Central memory CD8-positive, alpha-beta T cell (primary cell): ENCODE data around the gene SKA1.

Experiments used
- ATAC-seq: fragments of 150-1000 bp; cut with Tn5 transposase; replicated peaks from 2 replicates; pipeline ENCODE4 v1.10.0; 2022; ENCODE audit warnings: mild to moderate bottlenecking, moderate FRiP score, moderate number of reproducible peaks; ENCODE audit not compliant: poor library complexity, severe bottlenecking; ENCODE audit errors: extremely low read depth
- DNase-seq, 2 donors: peaks; one replicate each; pipeline ENCODE4 v3.0.0; 2021; ENCODE audit warnings: low spot score in 2 of 2
- H3K27ac Mint-ChIP-seq: one replicate; pipeline ENCODE4 v1.8.0; 2022; ENCODE audit warnings: low read depth, mild to moderate bottlenecking, moderate library complexity, mixed read lengths
- H3K27me3 Mint-ChIP-seq: one replicate; pipeline ENCODE4 v1.8.0; 2022; ENCODE audit warnings: mixed read lengths
- H3K36me3 Mint-ChIP-seq: one replicate; pipeline ENCODE4 v1.8.0; 2022; ENCODE audit warnings: mild to moderate bottlenecking, moderate library complexity, mixed read lengths; ENCODE audit not compliant: insufficient read depth
- H3K4me1 Mint-ChIP-seq: one replicate; pipeline ENCODE4 v1.8.0; 2022; ENCODE audit warnings: mixed read lengths
- H3K4me3 Mint-ChIP-seq: one replicate; pipeline ENCODE4 v1.8.0; 2022; ENCODE audit warnings: mild to moderate bottlenecking, moderate library complexity, mixed read lengths
- H3K9me3 Mint-ChIP-seq: one replicate; pipeline ENCODE4 v1.8.0; 2022; ENCODE audit warnings: mixed read lengths

Gene SKA1

GRCh38 chr18:50374753-50375391, at the start of gene SKA1:
TSS of gene SKA1 (plus strand) at chr18:50375046. CDS start at chr18:50375831, 785 bp downstream.
- peak within 1 kb of the TSS; percentile 71 for H3K4me3 Mint-ChIP-seq
- DNase-seq: peak; percentile 85 to 86
- ATAC-seq: peak; percentile 96
- H3K9me3 Mint-ChIP-seq: peaks cover 4% of the 10 kb centered on the region
- peaks cover 6% of the 10 kb centered on the region for H3K4me1 Mint-ChIP-seq
- H3K27me3 Mint-ChIP-seq: peaks cover 13% of the 10 kb centered on the region
- peaks cover 3% of the 10 kb centered on the region for H3K36me3 Mint-ChIP-seq
- H3K27ac Mint-ChIP-seq: peak within 1 kb of the TSS; percentile 47

GRCh38 chr18:50327983-50328382, 46.9 kb upstream of the SKA1 start:
- peaks cover 46% of the 10 kb centered on the region for H3K27me3 Mint-ChIP-seq
- ATAC-seq: no peak

GRCh38 chr18:50330176-50330575, 44.7 kb upstream of the SKA1 start:
- Mint-ChIP-seq H3K4me3 (no peak overlapping the region), H3K4me1 (no peaks in the 10 kb centered on the region), H3K27ac (no peak overlapping the region), H3K9me3 (no peaks in the 10 kb centered on the region), H3K27me3 (peaks cover 41% of the 10 kb centered on the region), H3K36me3 (no peaks in the 10 kb centered on the region)
- ATAC-seq (no peak), DNase-seq (no peak)

More at GRCh38 chr18:50327983-50328382, 46.9 kb upstream of the SKA1 start:
- H3K4me3 Mint-ChIP-seq: no peak overlapping the region
- no peaks in the 10 kb centered on the region for H3K9me3 Mint-ChIP-seq
- DNase-seq: no peak
- H3K27ac Mint-ChIP-seq: no peak overlapping the region
- no peaks in the 10 kb centered on the region for H3K36me3 Mint-ChIP-seq
- no peaks in the 10 kb centered on the region for H3K4me1 Mint-ChIP-seq

GRCh38 chr18:50331691-50332090, 43.2 kb upstream of the SKA1 start:
- Mint-ChIP-seq H3K36me3 (no peaks in the 10 kb centered on the region), H3K27me3 (peaks cover 30% of the 10 kb centered on the region), H3K4me1 (no peaks in the 10 kb centered on the region), H3K4me3 (no peak overlapping the region), H3K27ac (no peak overlapping the region), H3K9me3 (no peaks in the 10 kb centered on the region)
- DNase-seq: no peak
- no peak for ATAC-seq

- no peak for ATAC-seq
- H3K4me1 Mint-ChIP-seq: no peaks in the 10 kb centered on the region
Measured at GRCh38 chr18:50334546-50335152, 40.2 kb upstream of the SKA1 start.

GRCh38 chr18:50338122-50338521, 36.7 kb upstream of the SKA1 start:
- no peak for DNase-seq
- no peaks in the 10 kb centered on the region for H3K9me3 Mint-ChIP-seq
- H3K27me3 Mint-ChIP-seq: peaks cover 8% of the 10 kb centered on the region
- ATAC-seq: no peak
- H3K4me3 Mint-ChIP-seq: no peak overlapping the region
- H3K27ac Mint-ChIP-seq: no peak overlapping the region
- no peaks in the 10 kb centered on the region for H3K36me3 Mint-ChIP-seq
- no peaks in the 10 kb centered on the region for H3K4me1 Mint-ChIP-seq

More at GRCh38 chr18:50334546-50335152, 40.2 kb upstream of the SKA1 start:
- H3K27ac Mint-ChIP-seq: no peak overlapping the region
- no peak for DNase-seq
- peaks cover 16% of the 10 kb centered on the region for H3K27me3 Mint-ChIP-seq
- H3K36me3 Mint-ChIP-seq: no peaks in the 10 kb centered on the region
- no peak overlapping the region for H3K4me3 Mint-ChIP-seq
- no peaks in the 10 kb centered on the region for H3K9me3 Mint-ChIP-seq

GRCh38 chr18:50338715-50339114, 36.1 kb upstream of the SKA1 start:
- Mint-ChIP-seq H3K4me1 (no peaks in the 10 kb centered on the region), H3K27ac (no peak overlapping the region), H3K36me3 (no peaks in the 10 kb centered on the region), H3K4me3 (no peak overlapping the region), H3K9me3 (no peaks in the 10 kb centered on the region), H3K27me3 (peaks cover 8% of the 10 kb centered on the region)
- no peak for DNase-seq
- ATAC-seq: no peak

GRCh38 chr18:50340078-50340477, 34.8 kb upstream of the SKA1 start:
- no peak for ATAC-seq
- H3K27ac Mint-ChIP-seq: no peak overlapping the region
- no peak overlapping the region for H3K4me3 Mint-ChIP-seq
- no peaks in the 10 kb centered on the region for H3K36me3 Mint-ChIP-seq
- no peak for DNase-seq
- no peaks in the 10 kb centered on the region for H3K4me1 Mint-ChIP-seq
- H3K27me3 Mint-ChIP-seq: peaks cover 8% of the 10 kb centered on the region
- H3K9me3 Mint-ChIP-seq: no peaks in the 10 kb centered on the region

- no peak for DNase-seq
- Mint-ChIP-seq H3K9me3 (no peaks in the 10 kb centered on the region), H3K4me1 (no peaks in the 10 kb centered on the region), H3K27ac (no peak overlapping the region), H3K4me3 (no peak overlapping the region), H3K27me3 (peaks cover 8% of the 10 kb centered on the region), H3K36me3 (no peaks in the 10 kb centered on the region)
- ATAC-seq: no peak
Measured at GRCh38 chr18:50341443-50341842, 33.4 kb upstream of the SKA1 start.

- H3K4me3 Mint-ChIP-seq: no peak overlapping the region
- H3K4me1 Mint-ChIP-seq: no peaks in the 10 kb centered on the region
- H3K36me3 Mint-ChIP-seq: no peaks in the 10 kb centered on the region
- DNase-seq (no peak), ATAC-seq (no peak)
- H3K27ac Mint-ChIP-seq: no peak overlapping the region
- H3K9me3 Mint-ChIP-seq: no peaks in the 10 kb centered on the region
- H3K27me3 Mint-ChIP-seq: peaks cover 45% of the 10 kb centered on the region
Measured at GRCh38 chr18:50350699-50351098, 24.1 kb upstream of the SKA1 start.

- Mint-ChIP-seq H3K36me3 (no peaks in the 10 kb centered on the region), H3K4me1 (peaks cover 8% of the 10 kb centered on the region), H3K27me3 (peaks cover 39% of the 10 kb centered on the region), H3K4me3 (no peak overlapping the region), H3K9me3 (no peaks in the 10 kb centered on the region), H3K27ac (peak overlapping the region; percentile 32)
- DNase-seq (no peak), ATAC-seq (peak; percentile 54)
Measured at GRCh38 chr18:50356036-50356945, 18.6 kb upstream of the SKA1 start.

- no peak overlapping the region for H3K4me3 Mint-ChIP-seq
- DNase-seq (no peak), ATAC-seq (no peak)
- H3K9me3 Mint-ChIP-seq: no peaks in the 10 kb centered on the region
- no peaks in the 10 kb centered on the region for H3K36me3 Mint-ChIP-seq
- H3K27ac Mint-ChIP-seq: no peak overlapping the region
- peaks cover 8% of the 10 kb centered on the region for H3K4me1 Mint-ChIP-seq
- H3K27me3 Mint-ChIP-seq: peaks cover 15% of the 10 kb centered on the region
Measured at GRCh38 chr18:50358844-50359243, 16.0 kb upstream of the SKA1 start.
